Islet precursor cell (in vitro differentiated cells): ENCODE measurements around the gene GALNT16.
"Not testable (repeated sequence)": the region's sequence is repeated elsewhere in the genome, so short reads cannot be mapped to it uniquely, and the experiment has no call there.

Experiments
- DNase-seq: peaks from one replicate; pipeline ENCODE4 v3.0.0-alpha.2; 2018

Gene GALNT16

DNA sequence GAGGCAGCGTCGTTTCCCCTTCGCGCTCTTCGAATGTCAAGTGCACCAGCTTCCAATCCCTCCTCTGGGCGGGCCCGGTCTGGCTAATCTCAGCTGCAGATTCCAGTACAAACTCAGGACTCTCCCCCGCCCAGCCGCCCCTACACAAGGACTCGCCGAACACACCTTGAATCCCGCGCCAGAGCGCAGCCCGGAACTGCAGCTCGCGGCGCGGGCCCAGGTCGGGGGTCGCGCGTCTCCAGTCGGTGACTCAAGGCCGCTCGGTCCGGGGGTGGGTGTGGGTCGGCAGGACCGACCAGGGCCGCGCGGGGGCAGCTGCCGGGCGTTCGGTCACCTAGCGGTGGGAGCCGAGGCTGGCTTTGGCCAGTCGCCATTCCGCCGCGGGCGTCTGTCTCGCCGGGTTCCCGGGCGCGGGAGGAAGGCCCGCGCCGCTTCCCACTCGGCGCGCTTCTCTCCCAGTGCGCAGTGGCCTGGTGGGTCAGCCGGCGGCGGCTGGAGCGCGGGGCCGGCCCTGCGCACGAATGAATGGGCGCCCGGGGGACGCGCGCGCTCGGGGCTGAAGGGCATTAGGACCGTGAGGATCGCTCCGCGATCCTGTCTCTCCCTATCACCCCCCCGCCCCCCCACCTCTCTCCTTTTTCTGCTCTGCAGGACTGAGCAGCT, at the start of gene GALNT16:
GALNT16 (plus strand) TSS at position 632 of the 663 bp plus-strand sequence. CDS start 133 bp downstream, outside the sequence.
- peak; percentile 83 for DNase-seq

DNA sequence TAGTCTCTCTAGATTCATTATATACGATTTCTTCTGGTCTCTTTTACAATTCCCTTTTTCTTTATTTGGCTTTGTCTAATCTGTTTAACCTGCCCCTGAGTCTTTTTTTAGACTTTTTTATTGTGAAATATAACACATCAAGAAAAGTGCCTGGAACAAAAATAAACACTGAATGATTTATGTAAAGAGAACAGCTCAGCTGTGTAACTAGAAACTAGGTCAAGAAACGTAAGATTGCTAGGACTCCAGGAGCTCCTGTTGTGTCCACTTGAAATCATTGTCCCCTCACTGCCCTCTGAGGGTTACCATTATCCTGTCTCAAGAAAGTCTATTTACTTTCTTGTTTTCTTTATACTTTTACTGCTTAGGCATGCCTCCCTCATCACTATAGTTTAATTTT, 45.6 kb upstream of the GALNT16 start:
- no peak for DNase-seq

DNA sequence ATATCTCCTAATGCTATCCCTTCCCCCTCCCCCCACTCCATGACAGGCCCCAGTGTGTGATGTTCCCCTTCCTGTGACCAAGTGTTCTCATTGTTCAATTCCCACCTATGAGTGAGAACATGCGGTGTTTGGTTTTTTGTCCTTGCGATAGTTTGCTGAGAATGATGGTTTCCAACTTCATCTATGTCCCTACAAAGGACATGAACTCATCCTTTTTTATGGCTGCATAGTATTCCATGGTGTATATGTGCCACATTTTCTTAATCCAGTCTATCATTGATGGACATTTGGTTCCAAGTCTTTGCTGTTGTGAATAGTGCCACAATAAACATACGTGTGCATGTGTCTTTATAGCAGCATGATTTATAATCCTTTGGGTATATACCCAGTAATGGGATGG, 42.3 kb upstream of the GALNT16 start:
- not testable (repeated sequence) for DNase-seq

DNA sequence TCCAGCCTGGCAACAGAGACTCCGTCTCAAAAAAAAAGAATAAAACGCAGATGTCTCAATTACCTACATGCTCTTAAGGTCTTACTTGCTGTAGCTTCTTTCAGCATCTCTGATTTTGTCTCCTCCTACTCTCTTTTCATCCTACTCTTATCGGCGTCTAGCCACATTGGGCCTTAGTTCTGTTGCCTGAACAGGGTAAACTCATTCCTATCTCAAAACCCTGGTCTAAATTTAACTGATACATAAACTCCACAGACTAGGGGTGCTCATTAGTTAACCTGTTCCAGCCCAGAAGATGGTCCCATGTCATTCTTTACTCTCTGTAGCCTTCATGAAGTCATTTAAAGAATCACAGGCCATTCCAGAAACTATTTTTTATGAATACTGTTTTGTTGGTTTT, 35.0 kb upstream of the GALNT16 start:
- no peak for DNase-seq

DNA sequence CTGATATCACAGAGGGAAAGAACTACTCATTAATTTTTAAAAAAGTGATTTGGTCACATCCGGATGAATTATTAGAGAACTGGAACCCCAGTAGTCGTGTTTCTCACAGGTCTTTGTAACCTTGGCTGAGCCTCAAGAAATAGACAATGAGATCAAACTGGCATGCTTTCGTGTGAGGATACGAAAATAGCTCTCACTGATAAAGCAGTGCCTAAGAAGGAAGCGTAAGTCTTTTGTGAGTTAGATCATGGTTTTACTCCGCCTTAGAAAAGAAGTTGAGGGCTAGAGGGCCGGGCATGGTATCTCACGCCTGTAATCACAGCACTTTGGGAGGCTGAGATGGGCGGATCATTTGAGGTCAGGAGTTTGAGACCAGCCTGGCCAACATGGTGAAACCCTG, 33.8 kb upstream of the GALNT16 start:
- DNase-seq = no peak

DNA sequence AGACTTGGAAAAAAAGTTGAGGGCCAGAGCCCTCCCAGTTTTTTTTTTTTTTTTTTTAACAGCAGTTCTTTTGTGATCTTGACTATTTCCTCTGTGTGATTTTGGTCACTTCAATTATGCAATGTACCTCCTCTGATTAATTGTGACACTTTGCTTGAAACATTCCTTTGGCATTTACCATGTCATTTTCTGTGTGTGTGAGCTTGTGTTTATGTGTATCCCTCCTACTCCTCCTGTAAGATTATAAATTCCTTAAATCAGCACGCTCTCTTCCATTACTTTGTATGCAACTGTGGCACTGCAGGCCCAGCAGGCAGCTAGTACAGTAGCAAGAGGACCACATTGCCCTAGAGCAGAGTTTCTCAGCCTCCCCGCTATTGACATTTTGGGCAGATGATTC, 33.2 kb upstream of the GALNT16 start:
- DNase-seq = no peak

DNA sequence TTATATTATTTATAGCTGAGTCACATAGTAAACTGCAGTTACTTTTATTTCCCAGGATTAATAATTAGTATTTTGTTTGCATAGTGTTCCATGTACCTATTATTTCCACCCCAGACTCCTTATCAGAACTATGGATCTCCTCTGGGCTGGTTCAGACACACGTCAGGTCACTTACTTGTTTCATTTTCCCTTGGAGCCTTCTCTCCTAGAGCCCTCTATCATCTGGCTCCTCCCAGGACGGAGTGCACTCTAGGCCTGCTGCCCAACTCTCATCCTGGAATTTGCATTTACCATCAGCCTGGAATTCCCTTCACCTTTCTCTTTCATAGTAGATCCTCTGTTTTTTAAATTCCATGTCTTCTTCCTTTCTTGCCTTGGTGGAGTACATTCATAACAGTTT, 28.5 kb upstream of the GALNT16 start:
- no peak for DNase-seq

DNA sequence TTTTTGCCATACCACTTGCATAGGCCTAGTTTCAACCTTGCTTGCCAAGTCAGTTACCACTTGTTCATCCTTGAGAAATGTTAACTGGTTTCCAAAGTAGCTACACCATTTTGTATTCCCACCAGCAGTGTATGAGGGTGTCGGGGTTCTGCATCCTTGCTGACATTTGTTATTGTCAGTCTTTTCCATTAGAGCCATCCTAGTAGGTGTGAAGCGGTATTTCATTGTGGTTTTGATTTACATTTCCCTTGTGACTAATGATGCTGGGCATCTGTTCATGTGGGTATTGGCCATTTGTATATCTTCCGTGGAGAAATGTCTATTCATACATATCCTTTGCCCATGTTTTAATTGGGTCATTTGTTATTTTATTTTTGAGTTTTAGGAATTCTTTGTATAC, 27.6 kb upstream of the GALNT16 start:
- DNase-seq = no peak

DNA sequence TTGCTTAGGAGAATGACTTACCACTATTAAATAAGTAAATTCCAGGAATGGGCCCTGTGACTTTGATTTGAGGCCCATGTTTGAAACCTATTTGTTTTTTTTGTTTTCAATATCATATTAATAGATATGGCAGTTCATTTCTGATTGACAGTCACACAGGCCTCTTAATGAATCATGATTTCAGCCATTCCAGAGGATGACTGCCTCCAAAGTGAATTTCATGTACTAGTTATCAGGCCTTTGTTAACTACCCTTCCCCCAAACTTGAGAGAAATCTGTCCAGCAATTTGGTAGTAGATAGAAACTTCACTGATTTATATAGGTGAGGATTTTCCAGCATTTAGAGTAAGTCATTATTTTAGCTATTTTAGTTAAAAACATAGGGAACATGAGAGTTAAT, 25.9 kb upstream of the GALNT16 start:
- DNase-seq = no peak

DNA sequence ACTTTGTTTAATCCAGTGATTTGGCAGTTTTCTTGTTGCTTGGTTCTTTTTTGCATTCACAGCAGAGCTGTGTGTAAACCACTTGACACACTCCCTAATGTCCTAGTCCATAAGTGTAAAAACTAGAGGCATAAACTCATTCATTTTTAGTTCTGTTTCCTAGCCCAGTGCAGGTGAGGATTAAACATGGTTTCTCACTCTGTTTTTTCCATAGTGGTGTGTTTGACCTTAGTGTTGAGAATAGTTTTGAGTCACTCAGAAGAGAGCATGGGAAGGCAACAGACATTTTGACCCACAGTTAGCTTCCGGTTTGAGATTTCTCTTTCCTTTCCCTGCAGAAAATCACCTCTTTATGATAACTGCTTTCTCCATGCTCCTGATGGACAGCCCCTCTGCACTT, 24.2 kb upstream of the GALNT16 start:
- no peak for DNase-seq

DNA sequence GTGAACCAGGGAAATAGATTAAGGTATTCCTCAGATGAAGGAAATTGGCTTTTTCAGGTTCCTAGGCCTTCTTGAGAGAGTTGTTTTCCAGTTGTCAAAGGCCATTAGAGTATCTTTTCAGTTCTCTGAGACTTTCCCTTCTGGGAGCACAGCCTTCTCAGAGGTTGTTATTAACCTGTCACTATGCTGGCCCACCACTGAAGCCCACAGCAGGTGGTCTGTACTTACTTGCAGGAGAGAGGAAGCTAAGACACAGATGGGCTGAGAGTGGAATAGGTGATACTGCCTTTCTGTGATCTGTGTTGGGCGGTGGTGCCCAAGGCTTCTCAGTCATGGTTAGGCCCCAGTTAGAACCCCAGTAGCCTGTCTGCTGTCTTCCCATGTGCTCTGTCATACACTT, 22.8 kb upstream of the GALNT16 start:
- DNase-seq = no peak

DNA sequence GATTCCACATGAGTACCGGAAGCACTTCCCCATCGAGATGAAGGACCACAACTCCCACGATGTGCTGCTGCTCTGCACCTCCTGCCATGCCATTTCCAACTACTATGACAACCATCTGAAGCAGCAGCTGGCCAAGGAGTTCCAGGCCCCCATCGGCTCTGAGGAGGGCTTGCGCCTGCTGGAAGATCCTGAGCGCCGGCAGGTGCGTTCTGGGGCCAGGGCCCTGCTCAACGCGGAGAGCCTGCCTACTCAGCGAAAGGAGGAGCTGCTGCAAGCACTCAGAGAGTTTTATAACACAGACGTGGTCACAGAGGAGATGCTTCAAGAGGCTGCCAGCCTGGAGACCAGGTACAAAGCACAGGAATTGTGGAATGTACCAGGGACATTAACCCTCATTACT, 22.4 kb upstream of the GALNT16 start:
- no peak for DNase-seq

DNA sequence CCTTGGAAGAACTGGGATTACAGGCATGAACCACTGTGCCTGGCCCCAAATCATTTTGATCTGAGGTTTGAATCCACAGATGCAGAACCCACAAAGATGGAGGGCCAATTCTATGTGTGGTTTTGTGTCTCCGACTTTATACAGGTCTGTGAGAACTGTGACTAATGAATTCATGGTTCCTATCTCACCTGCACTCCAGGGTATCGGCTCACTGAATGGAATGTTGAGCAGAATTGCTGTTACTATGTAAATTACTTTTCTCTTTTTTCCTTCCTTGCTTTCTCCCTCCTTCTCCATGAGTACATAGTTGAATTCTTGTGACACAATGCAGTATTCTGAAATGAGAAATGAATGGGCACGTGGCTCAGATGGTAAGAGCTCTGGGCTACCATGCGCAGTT, 21.1 kb upstream of the GALNT16 start:
- no peak for DNase-seq

DNA sequence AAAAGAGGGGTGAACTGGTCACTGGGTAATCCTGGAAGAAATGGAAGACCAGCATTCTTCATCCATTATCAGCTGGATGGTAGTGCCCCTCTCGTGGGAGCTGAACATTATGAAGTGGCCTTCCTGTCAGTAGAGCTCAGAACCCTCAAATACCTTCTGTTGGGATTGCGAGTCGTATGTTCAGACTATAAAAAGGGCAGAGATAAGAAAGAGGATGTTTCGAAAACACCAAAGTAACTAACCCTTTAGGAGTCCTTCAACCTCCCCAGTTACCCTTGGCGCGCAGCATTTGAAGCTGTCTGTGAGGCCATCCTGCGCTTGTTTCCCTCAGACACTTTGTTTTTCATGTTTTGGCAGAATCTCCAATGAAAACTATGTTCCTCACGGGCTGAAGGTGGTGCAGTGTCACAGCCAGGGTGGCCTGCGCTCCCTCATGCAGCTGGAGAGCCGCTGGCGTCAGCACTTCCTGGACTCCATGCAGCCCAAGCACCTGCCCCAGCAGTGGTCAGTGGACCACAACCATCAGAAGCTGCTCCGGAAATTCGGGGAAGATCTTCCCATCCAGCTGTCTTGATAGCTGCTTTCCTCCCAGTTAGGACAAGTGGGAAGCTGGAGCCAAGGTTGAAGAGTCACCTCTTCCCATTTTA, 19.3 kb upstream of the GALNT16 start:
- no peak for DNase-seq

DNA sequence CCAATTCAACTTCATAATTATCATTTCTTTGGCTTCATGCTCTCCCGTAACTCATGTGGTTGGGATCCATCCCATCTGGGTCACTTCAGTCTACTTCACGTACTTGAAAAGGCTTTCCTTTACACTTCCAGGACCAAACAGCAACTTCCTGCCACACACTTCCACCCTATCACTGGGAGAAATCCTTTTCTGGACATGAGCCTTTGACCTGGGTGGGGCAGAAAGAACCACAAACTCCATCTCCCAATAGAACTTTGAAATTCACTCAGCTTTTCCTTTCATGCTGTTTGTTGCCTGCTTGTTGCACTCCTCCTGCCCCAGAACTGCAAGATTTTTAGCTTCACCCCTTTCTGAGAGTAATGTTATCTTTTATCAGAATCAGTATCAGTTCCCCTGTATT, 18.4 kb upstream of the GALNT16 start:
- no peak for DNase-seq

DNA sequence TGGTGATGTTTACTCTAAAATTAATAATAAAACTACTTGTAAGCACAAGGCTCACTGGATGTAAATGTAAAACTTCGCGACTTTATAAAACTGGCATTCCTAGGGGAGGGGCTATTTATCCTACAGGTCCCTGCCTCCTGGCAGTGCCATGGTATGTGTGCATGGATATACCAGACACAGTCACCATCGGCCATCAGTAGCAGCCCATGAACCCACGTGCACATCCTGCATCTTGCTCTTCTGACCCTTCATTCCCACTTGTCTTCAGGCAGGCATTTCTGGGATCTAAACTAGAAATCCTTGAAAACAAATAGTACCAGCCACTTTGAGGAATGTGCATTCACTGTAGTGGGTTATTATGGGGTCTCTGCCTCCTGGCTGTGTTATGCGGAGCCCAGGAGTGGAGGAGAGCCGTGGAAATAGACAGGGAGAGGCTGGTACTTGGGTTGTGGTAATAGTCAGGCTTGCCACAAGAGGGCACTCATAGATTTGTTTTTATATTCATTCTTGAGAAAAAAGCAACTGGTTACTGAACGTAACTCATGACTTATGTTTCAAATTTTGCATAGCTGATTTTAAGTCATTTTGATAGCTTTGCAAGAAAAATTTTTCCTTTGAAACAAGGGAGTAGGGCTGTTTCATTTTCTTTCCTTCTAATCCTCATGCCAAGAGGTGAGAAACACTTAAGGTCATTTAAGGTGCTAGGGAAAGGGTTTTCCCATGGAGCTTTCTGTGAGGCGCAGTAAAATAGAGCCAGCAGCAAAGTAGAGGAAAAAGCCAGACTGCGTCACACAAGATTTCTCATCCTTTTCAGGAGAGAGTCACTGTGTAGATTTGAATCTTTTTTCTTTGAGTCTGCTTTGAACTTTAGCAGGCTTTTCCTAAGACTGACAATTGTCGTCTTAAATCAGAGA, 17.4 kb upstream of the GALNT16 start:
- peak; percentile 71 for DNase-seq

DNA sequence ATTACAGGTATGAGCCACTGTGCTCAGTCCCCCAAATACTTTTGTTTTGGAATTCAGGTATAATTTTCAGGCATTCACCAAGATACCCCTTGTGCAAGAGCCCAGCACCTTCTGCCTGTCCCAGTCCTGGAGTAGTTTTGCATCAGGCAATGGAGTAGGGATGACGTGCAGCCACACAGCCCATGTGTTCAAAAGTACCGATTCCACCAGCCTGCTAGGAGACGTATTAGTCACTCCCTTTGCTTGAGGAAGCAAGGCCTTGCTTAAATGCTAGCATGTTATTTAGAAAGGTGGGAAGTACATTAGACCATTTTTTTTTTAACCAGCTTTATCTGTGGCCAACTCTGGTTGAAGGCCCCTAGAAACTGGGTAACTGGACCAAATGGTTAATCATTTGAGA, 15.0 kb upstream of the GALNT16 start:
- no peak for DNase-seq

DNA sequence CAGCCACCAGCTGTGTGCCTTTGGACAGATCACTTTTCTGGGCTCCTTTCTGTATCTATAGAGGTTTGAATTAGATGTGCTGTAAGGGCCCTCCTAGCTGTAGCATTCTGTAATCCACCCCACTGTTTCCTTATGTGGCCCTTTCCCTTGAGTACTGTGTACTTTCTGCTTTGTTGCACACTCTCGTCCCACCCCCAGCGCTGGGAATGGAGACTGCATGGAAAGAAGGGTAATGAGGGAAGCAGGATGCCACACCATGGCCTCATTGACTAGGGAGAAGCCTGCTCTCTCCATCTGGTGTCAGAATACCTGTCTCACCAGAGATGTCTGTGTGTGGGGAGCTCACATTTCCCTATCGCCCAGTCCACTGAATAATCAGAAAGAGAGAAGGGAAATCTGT, 13.6 kb upstream of the GALNT16 start:
- no peak for DNase-seq

DNA sequence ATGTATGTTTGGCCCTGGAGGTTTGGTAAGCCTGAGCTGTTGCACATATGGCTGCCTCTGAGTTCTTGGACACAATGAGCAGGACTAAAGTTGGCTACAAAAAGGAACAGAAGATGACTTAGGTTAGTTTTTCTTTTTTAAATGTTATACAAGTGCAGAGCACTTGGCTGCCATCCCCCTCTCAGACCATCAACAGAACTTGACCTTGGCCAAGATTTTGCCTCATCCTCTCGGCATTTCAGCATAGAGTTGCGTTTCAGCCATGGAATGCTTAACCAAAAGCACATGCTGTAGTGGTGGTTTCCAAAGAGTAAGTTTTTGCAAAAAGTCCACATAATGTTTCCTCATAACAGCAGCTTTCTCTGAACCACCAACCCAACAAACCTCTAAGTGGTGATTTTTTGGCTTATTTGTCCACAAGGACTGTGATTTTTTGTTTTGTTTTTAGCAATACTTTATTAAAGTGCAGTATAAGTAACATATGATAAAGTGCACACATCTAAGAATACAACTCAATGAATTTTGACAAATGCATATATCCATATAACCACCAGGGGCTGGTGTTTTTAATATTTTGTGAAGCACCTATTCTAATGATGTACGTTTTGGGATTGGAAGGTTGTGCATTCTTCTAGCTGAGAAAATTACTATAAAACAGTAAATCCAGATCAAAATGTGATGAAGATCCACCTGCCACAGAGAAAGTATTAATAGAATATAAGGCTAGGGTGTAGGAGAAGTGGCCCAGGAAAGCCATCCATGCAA, 12.1 kb upstream of the GALNT16 start:
- no peak for DNase-seq

DNA sequence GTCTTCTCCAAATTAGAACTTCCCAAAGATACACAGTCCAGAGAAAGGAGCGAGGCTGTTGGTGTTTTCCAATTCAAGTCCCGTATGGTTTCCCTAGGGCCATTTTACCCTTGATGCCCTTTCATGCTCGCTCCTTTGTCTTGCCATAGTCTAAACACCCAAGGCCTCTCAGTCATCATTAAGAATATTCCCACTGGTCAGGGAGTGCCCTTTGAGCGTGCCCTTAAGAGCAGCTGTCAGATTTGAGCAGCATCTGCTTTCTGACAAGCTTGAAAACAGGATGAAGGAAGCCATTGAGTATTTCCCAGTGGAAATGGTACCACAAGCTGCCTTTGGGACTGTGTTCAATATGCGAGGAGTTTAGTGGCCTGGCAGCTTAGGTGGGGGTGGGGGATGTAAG, 10.4 kb upstream of the GALNT16 start:
- no peak for DNase-seq

DNA sequence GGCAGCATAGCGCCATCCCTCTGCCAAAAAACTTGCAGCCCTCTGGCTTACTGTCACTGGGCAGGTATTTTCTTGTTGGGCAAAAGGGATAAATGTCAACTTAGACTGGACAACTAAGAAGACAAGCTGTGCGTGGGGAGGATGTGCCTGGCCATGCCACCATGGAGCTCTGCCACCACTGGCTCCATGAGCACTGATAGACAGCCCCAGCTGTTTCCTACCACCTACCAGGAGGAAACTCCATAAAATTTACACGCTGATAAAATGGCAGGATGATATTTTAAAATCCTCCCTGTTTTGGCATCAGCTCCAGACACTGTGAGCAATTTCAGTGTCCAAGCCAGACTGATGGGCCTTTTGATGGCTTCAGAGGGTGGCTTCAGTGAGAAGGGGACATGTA, 7.1 kb upstream of the GALNT16 start:
- DNase-seq = no peak

DNA sequence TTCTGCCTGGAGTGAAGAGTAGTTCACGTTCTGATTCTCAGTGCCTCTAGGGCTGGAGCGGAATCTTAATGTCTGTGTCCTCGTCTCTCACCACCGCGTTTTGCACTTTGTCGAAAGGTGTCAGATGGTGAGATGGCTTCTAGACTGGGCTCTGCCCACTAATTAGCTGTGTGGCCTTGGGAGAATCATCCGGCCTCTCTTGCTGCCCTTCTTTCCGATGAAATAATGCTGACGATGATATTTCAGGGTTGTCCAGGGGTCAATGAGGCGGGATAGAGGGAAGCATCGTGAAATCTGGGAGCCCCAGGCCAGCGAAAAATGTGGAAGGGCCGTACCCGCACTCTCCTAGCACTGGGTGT, 811 bp upstream of the GALNT16 start:
- no peak for DNase-seq

DNA sequence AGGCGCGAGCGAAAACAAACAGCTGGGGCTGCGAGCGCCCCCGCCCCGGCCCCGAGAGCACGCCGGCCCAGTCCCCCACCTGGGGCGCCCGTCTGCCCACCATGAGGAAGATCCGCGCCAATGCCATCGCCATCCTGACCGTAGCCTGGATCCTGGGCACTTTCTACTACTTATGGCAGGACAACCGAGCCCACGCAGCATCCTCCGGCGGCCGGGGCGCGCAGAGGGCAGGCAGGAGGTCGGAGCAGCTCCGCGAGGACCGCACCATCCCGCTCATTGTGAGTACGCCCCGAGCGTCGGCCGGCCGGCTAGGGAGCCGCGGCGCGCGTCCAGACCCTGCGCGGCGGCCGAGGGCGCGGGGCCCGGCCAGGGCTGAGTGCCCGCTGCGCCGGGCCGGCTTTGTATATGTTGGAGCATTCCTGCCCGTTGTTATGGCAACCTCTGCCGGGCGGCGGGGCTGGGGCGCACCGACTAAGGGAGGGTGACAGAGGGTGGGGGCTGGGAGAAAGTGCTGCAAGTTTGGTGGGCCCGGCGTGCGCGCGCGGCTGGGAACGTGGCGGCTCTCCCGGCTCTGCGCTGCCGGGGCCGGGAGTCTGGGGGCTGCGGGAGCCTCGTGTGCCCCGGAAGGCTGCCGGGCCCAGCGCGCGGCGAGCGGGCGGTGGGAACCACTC, 367 bp downstream of the GALNT16 start:
- peak; percentile 72 for DNase-seq
